ENCODE data around the gene OBSCN.

- TF ChIP-seq NFRKB (IDR thresholded peaks at IDR 0.05) = no peak
- no peak for TF ChIP-seq SP1 (IDR thresholded peaks at IDR 0.05)
- TF ChIP-seq ELF4 (IDR thresholded peaks at IDR 0.05) = no peak
- TF ChIP-seq FOXM1 (IDR thresholded peaks at IDR 0.05; ENCODE audit: borderline replicate concordance) = no peak
These were observed 167.1 kb downstream of the OBSCN start for GRCh38 chr1:228374711-228375577.

All from HEK293T (cell line).